GM18907 (cell line): ENCODE results near the gene PIEZO1.

Experiments
- ATAC-seq: cut with Tn5 transposase; IDR thresholded peaks from one replicate; pipeline ENCODE4 v1.9.1; 2021; ENCODE audit warnings: mild to moderate bottlenecking, moderate library complexity; ENCODE audit not compliant: unreplicated experiment

PIEZO1 gene

GRCh38 chr16:88737298-88738150 is 47.5 kb downstream of the PIEZO1 start:
- ATAC-seq: peak; percentile 52

DNA sequence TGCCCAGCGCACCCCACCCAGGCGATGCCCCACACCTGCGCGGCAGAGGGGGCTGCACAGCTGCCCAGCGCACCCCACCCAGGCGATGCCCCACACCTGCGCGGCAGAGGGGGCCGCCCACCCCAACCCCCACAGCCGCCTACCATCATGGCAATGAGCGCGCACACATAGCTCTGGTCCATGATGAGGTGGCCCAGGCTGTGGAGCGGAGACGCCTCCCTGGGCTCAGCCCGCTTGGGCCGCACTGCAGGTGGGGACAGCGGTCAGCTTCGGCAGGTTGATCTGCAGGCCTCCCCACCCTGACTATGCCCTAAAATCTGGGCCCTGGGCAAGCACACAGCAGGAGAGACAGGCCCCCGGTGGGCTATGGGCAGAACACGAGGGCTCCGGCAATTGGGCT is 48.5 kb downstream of the PIEZO1 start:
- ATAC-seq: no peak

DNA sequence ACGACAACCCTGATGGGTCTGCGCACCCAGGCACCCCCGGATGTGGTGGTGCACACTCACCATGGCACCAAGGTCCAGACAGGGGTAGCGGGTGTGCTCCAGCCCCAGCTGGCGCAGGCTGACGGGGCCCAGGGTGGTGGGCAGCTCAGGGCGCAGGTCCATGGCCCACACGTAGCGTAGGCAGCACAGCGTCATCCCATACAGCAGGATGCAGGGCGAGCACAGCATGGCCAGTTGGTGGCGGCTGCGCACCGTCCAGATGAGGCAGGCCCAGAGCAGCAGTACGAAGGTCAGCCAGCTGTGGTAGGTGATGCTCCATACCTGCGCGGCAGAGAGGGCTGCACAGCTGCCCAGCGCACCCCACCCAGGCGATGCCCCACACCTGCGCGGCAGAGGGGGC is 48.9 kb downstream of the PIEZO1 start:
- ATAC-seq: no peak

GRCh38 chr16:88735616-88736015 is 49.4 kb downstream of the PIEZO1 start:
- ATAC-seq: no peak

- no peak for ATAC-seq
Measured at GRCh38 chr16:88735121-88735520, 49.9 kb downstream of the PIEZO1 start.

DNA sequence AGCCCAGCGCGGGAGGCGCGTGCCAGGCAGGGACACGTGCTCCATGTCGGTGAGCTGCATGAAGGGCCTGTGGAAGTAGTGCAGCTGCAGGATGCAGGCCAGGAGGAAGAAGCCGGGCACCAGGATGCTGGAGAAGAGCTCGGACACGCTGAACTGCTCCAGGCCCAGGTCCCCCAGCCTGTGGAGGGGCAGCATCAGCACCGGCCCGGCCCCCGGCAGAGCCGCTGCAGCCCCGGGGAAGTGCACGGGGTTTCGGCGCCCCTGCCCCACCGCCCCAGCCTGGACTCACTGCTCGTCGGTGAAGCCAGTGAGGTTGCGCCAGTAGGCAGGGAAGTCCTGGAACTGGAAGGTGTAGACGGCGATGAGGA is 50.7 kb downstream of the PIEZO1 start:
- no peak for ATAC-seq

DNA sequence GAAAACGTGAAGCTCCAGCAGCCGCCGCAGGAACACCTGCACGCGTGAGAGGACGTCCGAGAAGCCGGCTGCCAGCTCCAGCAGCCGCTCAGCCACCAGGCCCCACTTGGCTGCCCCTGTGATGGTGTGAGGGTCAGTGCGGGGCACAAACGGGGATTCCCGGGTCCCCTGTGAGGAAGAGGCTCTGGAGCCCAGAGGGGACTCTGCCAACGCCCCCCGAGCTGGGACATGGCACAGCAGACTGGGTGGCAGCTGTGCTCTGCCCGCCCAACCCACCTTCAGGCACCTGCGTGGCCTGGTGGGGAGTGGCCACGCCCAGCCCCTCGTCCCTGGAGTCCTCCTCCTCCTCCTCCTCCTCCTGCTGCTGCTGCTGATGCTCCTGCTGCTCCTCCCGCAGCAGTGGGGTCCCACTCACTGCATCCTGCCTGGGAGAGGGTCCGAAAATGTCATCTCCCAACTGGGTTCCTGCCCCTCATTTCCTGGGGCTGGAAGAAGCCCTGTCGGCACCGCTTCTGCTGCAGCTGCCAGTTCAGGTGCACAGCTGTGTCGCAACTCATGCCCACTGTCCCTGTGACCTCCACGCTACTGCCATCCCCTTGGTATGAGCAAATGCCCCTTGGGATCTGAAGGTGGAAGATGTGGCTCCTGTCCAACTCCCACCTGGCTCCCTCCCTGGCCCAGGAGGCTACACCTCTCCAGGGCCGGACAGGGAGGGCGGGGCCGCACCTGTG is 51.2 kb downstream of the PIEZO1 start:
- ATAC-seq: no peak

- ATAC-seq: no peak
Measured at GRCh38 chr16:88732961-88733294, 52.1 kb downstream of the PIEZO1 start.

DNA sequence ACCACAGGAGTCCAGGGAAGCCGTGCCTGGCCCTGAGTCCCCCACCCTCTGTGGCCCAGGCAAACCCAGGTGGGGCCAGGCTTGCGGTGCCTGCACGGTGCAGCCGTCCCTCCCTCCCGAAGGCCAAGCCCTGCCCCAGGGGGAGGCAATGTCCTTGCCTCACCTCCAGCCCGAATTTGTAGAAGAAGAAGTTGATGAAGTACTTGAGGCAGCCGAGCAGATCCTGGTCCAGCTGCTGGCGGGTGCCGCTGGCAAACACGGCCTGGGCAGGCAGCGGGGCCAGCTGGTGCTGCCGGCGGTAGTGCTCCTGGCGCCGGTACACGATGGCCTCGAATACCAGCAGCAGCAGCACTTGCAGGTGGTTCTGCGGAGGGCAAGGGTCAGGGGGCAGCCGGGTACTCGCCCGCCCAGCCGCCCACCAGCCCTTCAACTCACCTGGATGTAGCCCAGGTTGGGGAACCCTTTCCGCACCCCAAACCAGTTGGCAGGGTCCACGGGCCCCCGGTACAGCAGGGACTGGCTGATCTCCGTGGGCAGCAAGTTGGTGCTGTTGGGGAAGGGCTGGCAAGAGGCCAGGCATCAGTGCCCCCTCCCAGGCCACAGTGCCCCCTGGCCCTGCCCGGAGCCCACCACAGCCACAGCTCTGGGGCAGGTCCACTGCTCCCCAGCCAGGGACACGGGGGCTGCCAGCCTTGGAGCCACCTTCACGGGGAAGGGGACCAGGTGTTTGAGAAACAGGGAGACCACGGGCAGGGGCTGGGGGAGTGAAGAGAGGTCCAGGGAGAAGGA is 52.7 kb downstream of the PIEZO1 start:
- no peak for ATAC-seq

GRCh38 chr16:88731699-88732098 is 53.3 kb downstream of the PIEZO1 start:
- ATAC-seq: no peak

- no peak for ATAC-seq
Measured at GRCh38 chr16:88730632-88731607, 54.1 kb downstream of the PIEZO1 start.

DNA sequence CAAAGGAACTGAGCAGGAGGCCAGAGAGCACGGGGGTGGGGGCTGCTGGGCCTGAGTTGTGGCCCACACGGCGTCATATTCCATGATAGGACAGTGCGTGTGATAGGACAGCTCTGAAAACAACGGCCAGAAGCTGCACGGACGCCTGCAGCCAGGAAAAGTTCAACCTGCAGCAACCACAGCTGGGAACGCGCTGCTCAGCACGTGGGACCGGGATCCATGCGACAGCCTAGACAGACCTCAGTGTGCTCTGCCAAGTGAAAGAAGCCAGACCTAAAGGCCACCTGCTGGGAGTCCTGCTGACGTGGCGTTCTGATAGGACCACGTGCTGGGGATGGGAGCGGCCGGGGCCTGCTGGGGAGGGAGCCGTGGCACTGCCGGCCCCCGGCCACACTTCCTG is 57.1 kb downstream of the PIEZO1 start:
- no peak for ATAC-seq

DNA sequence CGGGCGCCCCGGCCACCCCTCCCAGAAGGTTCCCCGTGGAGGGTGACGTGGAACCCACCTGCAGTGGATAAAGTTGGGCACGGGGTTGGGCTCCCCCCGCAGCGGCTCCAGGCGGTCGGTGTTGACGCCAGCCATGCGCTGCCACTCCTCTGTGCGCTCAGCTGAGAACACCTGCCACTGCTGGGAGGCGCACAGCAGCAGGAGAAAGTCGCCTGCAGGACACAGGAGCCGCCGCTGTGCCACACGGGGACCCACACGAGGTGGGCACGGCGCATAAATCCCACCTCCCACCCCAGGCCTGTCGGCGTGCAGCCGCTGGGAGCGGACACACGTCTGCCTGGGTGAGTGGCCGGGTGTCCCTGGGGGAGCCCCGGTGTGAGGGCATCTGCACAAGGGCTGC is 58.0 kb downstream of the PIEZO1 start:
- no peak for ATAC-seq

DNA sequence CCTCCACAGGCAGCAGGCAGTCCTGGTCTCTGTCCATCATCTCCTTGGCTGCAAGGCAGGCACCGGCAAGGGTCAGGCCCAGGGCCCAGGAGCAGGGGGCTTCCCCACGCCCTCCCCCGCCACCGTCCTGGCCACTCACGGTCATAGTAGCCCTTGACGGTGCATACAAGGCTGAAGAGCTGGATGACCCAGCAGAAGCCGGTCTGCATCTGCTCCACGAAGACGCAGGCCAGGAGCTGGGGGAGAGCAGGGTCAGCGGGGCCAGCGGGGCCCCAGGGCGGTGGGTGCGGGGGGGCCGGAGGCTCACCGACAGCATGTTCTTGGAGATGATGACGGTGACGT is 58.6 kb downstream of the PIEZO1 start:
- ATAC-seq: no peak

DNA sequence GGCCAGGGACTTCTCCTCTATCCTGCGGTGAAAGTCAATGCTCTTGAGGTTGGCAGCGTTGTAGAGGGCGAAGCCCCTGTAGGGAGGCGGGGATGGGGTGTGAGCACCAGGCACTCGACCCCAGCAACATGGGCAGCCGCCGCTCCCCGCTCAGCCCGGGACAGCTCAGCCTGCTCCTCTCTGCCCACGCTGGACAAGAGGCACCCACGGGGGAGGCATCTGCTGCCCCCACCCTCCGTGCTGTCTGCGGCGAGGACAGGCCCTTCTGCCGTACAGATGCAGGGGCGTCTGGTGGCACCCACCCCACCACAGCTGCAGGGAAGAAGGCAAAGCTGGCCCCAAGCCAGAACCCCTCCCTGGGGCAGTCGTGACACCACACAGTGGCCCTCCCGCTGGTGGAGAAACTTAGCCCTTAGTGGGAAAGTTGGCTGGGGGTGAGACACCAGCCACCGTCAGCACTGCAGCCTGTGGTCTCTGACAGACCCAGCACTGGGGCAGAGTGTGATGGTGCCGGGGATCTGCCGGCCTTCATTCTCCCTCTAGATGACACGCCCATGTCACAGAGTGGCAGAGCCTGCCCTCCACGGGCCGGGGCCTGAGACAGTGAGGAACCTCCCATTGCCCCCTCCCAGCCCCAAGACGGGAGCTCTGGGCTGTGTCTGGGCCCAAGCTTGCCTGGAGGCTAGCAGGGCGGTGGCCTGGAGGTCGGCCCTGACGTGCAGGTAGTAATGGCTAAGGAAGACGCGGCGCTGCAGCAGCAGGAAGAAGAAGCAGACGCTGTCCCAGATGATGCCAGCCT is 59.2 kb downstream of the PIEZO1 start:
- ATAC-seq: no peak

DNA sequence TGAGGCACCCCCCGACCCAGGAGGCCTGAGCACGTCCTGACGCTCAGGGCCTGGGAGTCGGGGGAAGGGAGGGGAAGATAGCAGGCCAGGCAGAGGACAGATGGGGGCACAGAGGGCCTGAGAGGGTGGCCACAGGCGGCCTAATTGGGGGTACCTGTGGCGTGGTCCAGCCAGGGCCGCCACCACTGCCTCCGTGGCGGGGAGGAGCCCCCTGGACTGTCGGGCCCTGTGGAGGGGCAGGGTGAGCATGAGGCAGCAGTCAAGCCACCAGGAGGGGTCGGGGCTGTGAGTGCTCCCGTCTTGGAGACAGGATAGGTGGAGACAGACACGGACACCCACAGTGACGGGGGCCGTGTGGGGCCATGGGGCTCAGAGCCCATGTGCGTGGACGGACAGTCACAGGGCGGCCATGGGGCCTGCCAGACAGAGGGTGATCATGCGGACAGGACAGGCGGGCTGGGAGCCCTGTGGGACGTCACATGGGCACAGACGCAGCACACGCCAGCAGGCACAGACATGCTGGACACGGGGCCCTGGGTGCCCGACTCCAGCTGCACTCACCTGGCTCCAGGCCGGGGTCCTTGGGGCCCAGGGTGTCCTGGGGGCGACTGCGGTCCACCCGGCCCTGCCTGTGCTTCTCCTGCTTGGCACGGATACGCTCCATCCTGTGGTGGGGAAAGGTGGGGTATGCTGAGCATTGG is 60.0 kb downstream of the PIEZO1 start:
- no peak for ATAC-seq

GRCh38 chr16:88723911-88724310 is 61.1 kb downstream of the PIEZO1 start:
- no peak for ATAC-seq

- no peak for ATAC-seq
Measured at GRCh38 chr16:88723507-88723887, 61.5 kb downstream of the PIEZO1 start.

DNA sequence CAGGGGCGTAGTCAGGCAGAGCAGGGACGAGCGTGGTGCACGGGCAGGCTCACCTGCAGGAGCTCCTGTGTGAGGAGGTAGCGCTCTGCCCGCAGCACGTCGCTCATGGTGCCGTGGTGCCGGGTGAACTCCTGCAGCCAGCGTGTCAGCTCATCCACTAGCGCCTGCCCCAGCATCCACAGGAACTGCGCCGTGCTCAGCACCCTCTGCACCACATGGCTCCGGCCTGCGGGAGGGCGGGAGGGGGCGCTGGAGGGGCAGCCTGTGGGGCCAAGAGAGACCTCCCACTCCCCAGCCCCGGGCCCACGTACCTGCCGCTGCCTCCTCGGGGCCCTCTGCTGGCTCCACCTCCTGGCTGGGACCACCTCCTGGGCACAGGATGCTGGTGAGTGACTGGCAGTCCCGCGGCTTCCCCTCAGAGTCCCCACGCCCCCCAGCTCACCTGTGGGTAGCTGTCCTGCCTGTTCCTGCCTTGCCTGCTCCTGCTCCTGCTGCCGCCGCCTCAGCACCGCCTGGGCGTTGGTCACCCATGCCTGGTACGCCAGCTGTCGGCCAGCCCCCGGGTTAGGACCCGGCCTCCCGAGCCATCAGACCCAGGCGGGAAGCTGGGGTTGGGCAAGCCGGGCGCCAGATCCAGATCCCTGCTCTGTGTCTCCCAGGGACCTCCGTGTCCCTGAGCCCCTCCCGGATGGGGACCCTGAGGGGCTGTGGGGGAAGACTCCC is 62.1 kb downstream of the PIEZO1 start:
- no peak for ATAC-seq
